ENCODE measurements around the gene NPAS2. TPM values are rescaled to one million over a fixed set of nuclear protein-coding genes. Genes with fewer than 3 reads are reported as not detected.

NPAS2 gene
- total and polyA plus RNA-seq, 2 donors from 2014 or later, result 8.4 to 44.5 TPM

DNA sequence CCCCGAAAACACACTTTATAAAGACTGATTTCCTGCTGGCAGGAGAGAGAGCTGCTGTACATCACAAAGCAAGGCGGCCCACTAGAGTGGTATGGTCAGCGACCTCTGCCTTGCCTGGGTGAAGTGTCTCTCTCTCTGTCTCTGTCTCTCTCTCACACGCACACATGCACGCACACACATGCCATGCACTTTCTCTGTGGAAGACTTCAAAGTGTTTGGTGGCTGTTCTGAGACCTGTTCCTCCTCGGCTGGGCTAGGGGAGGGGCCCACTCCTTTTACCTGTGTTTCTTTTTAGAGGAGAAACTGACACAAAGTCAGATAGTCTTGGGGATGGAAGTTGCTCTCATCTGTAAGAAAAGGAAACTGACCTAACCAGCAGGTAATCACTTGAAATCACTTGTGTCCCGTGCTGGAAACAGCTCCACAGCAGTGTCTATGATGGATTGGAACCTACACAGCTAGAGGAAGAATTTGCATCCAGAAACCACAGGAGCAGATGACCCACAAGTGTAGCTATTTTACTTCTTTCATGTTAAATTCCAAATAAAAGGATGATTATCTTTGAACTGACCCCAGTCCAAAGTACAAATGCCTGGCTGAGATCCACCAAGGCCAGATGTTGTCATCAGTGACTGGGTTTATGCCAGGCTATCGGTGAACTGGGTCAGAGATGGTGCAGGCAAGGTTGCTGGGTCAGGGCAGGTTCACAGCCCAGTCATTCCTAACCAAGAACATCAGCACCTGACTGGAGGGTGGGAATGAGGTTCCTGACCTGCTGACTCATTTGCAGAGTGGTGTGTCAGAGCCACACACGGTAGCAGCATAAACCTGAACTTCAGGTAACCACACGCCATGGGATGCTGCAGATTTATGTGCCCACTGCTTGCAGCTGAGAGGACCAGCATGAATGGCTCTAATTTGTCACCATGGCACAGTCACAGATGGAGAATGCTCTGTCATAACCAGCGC, 63.0 kb downstream of the NPAS2 start:
- Histone ChIP-seq H3K36me3 (ENCODE audit: control insufficient read depth in 2 of 3, insufficient read depth in 3 of 3, low read length in 3 of 3) (no peaks in the 10 kb centered on the region), H3K4me3 (ENCODE audit: low read length in 3 of 3) (no peak overlapping the region), H3K4me1 (ENCODE audit: control insufficient read depth in 2 of 3, insufficient read depth in 2 of 3, low read depth in 1 of 3, low read length in 3 of 3) (peaks cover 0 to 6% (median 3%) of the 10 kb centered on the region in 3 donors), H3K9ac (ENCODE audit: low read length in 3 of 3) (no peak overlapping the region), H3K9me3 (ENCODE audit: control insufficient read depth in 2 of 3, insufficient read depth in 1 of 3, low read length in 3 of 3) (no peaks in the 10 kb centered on the region), H3K27ac (ENCODE audit: low read depth in 2 of 2, low read length in 2 of 2) (no peak overlapping the region), H3K27me3 (ENCODE audit: control insufficient read depth, insufficient read depth, low read length) (no peaks in the 10 kb centered on the region)
- TF ChIP-seq, protein P1, sequence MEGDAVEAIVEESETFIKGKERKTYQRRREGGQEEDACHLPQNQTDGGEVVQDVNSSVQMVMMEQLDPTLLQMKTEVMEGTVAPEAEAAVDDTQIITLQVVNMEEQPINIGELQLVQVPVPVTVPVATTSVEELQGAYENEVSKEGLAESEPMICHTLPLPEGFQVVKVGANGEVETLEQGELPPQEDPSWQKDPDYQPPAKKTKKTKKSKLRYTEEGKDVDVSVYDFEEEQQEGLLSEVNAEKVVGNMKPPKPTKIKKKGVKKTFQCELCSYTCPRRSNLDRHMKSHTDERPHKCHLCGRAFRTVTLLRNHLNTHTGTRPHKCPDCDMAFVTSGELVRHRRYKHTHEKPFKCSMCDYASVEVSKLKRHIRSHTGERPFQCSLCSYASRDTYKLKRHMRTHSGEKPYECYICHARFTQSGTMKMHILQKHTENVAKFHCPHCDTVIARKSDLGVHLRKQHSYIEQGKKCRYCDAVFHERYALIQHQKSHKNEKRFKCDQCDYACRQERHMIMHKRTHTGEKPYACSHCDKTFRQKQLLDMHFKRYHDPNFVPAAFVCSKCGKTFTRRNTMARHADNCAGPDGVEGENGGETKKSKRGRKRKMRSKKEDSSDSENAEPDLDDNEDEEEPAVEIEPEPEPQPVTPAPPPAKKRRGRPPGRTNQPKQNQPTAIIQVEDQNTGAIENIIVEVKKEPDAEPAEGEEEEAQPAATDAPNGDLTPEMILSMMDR (IDR thresholded peaks at IDR 0.05; ENCODE audit: borderline replicate concordance, extremely low read depth, insufficient read depth), result no peak
- no peak for DNase-seq
- intact Hi-C loops (cut with DNase I), result no loop called here
- no peak for FAIRE-seq

DNA sequence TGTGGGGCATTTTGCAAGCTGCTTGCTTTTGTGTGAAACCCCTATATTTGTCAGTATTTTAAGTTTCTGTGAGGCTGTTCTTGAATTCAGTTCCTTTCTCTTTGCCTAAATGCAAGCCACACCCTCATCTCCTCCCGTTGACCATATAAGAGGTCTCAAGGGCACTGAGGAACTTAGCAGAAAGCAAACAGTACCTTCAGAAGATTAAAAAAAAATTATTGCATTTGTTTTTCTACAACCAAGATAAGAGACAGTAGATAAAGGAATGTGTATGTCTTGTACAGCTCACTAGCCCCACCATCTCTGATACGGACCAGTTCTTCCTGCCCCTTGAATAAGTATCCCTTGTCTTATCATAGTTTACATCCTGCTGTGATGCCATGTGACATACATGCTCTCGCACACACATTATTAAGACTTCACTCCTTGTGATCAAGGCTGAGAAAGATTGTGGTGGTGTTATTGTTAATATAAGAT, 64.2 kb downstream of the NPAS2 start:
- H3K4me1 ChIP-seq (ENCODE audit: control insufficient read depth in 2 of 3, insufficient read depth in 2 of 3, low read depth in 1 of 3, low read length in 3 of 3), result peaks cover 0 to 6% (median 0%) of the 10 kb centered on the region in 3 donors
- no peak overlapping the region for H3K9ac ChIP-seq (ENCODE audit: low read length in 3 of 3)
- DNase-seq (peak in 1 of 5 donors; percentile 26), FAIRE-seq (no peak)
- TF ChIP-seq, protein P1 (IDR thresholded peaks at IDR 0.05; ENCODE audit: borderline replicate concordance, extremely low read depth, insufficient read depth), result no peak
- H3K4me3 ChIP-seq (ENCODE audit: low read length in 3 of 3), result no peak overlapping the region
- intact Hi-C loops (cut with DNase I), result no loop called here
- H3K9me3 ChIP-seq (ENCODE audit: control insufficient read depth in 2 of 3, insufficient read depth in 1 of 3, low read length in 3 of 3), result no peaks in the 10 kb centered on the region
- H3K36me3 ChIP-seq (ENCODE audit: control insufficient read depth in 2 of 3, insufficient read depth in 3 of 3, low read length in 3 of 3), result no peaks in the 10 kb centered on the region
- no peaks in the 10 kb centered on the region for H3K27me3 ChIP-seq (ENCODE audit: control insufficient read depth, insufficient read depth, low read length)
- no peak overlapping the region for H3K27ac ChIP-seq (ENCODE audit: low read depth in 2 of 2, low read length in 2 of 2)

DNA sequence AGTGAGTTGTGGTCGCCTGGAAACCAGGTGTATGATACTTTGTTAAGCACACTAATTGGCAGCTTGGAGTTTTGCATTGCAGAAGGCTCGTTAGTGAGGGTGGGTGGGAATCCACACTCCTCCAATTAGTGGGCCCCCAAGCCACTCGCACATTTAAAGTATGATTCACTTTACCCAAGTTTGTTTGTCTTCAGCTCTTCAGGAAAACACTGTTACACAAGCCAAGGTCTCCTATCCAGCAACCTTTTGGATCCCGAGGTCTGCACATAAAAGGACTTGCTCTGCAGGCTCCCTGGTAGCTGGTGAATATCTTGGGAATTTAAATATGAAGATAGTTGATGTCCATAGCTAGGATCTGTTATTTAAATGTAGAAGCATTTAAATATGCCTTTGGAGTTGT, 66.1 kb downstream of the NPAS2 start:
- no peaks in the 10 kb centered on the region for H3K9me3 ChIP-seq (ENCODE audit: control insufficient read depth in 2 of 3, insufficient read depth in 1 of 3, low read length in 3 of 3)
- no peaks in the 10 kb centered on the region for H3K36me3 ChIP-seq (ENCODE audit: control insufficient read depth in 2 of 3, insufficient read depth in 3 of 3, low read length in 3 of 3)
- no peak overlapping the region for H3K4me3 ChIP-seq (ENCODE audit: low read length in 3 of 3)
- H3K9ac ChIP-seq (ENCODE audit: low read length in 3 of 3), result no peak overlapping the region
- H3K4me1 ChIP-seq (ENCODE audit: control insufficient read depth in 2 of 3, insufficient read depth in 2 of 3, low read depth in 1 of 3, low read length in 3 of 3), result peaks cover 0 to 6% (median 0%) of the 10 kb centered on the region in 3 donors
- FAIRE-seq (no peak), DNase-seq (no peak)
- no peaks in the 10 kb centered on the region for H3K27me3 ChIP-seq (ENCODE audit: control insufficient read depth, insufficient read depth, low read length)
- TF ChIP-seq, protein P1 (IDR thresholded peaks at IDR 0.05; ENCODE audit: borderline replicate concordance, extremely low read depth, insufficient read depth), result no peak
- intact Hi-C loops (cut with DNase I), result no loop called here
- H3K27ac ChIP-seq (ENCODE audit: low read depth in 2 of 2, low read length in 2 of 2), result no peak overlapping the region
